HEK293T (cell line): Measurements from ENCODE around the gene CLCN7.
A peak's percentile ranks its signal among the peaks of the same experiment; 100 is the strongest.

Experiments used
- CTCF ChIA-PET: fragments of 350-600 bp; formaldehyde crosslinking; extraction: SDS; loops from one replicate; lab custom pipeline; 2021; ENCODE audit warnings: antibody characterized with exemption, inconsistent platforms; lab: Yijun Ruan, JAX
- POLR2A ChIA-PET: fragments of 350-600 bp; formaldehyde crosslinking; extraction: SDS; loops from one replicate; lab custom pipeline; 2020; ENCODE audit warnings: antibody characterized with exemption, inconsistent platforms; lab: Yijun Ruan, JAX
- DNase-seq: peaks from one replicate; pipeline ENCODE4 v3.0.0; 2012; ENCODE audit warnings: mixed read lengths; ENCODE audit errors: extremely low spot score
- ARNT ChIP-seq: fragments of 450-650 bp; IDR thresholded peaks from 2 replicates; pipeline ENCODE4 v1.6.1; 2017; ENCODE audit warnings: mild to moderate bottlenecking
- BHLHE40 ChIP-seq: fragments of 450-650 bp; IDR thresholded peaks from 2 replicates; pipeline ENCODE4 v1.6.1; 2016; ENCODE audit warnings: mild to moderate bottlenecking, moderate library complexity, borderline replicate concordance
- CTBP1 ChIP-seq: fragments of 450-650 bp; IDR thresholded peaks from 2 replicates; pipeline ENCODE4 v1.6.1; 2016; ENCODE audit warnings: borderline replicate concordance
- ELF4 ChIP-seq: fragments of 450-650 bp; IDR thresholded peaks from 2 replicates; pipeline ENCODE4 v1.6.1; 2017; ENCODE audit warnings: antibody characterized with exemption
- FOXA1 ChIP-seq: fragments of 450-650 bp; IDR thresholded peaks from 2 replicates; pipeline ENCODE4 v1.6.1; 2016; ENCODE audit warnings: mild to moderate bottlenecking
- FOXK2 ChIP-seq: fragments of 450-650 bp; IDR thresholded peaks from 2 replicates; pipeline ENCODE4 v1.6.1; 2016; ENCODE audit warnings: mild to moderate bottlenecking
- FOXM1 ChIP-seq: fragments of 450-650 bp; IDR thresholded peaks from 2 replicates; pipeline ENCODE4 v1.6.1; 2017; ENCODE audit warnings: mild to moderate bottlenecking, borderline replicate concordance
- HDGF ChIP-seq: fragments of 450-650 bp; IDR thresholded peaks from 2 replicates; pipeline ENCODE4 v1.6.1; 2017; ENCODE audit warnings: antibody characterized with exemption, borderline replicate concordance
- L3MBTL2 ChIP-seq: fragments of 450-650 bp; conservative IDR thresholded peaks from 2 replicates; pipeline ENCODE4 v1.6.1; 2016; ENCODE audit warnings: mild to moderate bottlenecking
- LEF1 ChIP-seq: fragments of 450-650 bp; IDR thresholded peaks from 2 replicates; pipeline ENCODE4 v1.6.1; 2017; ENCODE audit warnings: mild to moderate bottlenecking, borderline replicate concordance
- NFRKB ChIP-seq: fragments of 450-650 bp; IDR thresholded peaks from 2 replicates; pipeline ENCODE4 v1.6.1; 2016; ENCODE audit warnings: mild to moderate bottlenecking, moderate library complexity
- SP1 ChIP-seq: fragments of 450-650 bp; IDR thresholded peaks from 2 replicates; pipeline ENCODE4 v1.6.1; 2017
- SUZ12 ChIP-seq: fragments of 450-650 bp; IDR thresholded peaks from 2 replicates; pipeline ENCODE4 v1.6.1; 2016; ENCODE audit warnings: mild to moderate bottlenecking
- TARDBP ChIP-seq: fragments of 450-650 bp; IDR thresholded peaks from 2 replicates; pipeline ENCODE4 v1.6.1; 2016
- ZNF384 ChIP-seq: fragments of 450-650 bp; IDR thresholded peaks from 2 replicates; pipeline ENCODE4 v1.6.1; 2016
- TF ChIP-seq, protein P1 (sequence below): fragments of 450-650 bp; IDR thresholded peaks from 2 replicates; pipeline ENCODE4 v1.6.1; 2016

Gene CLCN7

DNA sequence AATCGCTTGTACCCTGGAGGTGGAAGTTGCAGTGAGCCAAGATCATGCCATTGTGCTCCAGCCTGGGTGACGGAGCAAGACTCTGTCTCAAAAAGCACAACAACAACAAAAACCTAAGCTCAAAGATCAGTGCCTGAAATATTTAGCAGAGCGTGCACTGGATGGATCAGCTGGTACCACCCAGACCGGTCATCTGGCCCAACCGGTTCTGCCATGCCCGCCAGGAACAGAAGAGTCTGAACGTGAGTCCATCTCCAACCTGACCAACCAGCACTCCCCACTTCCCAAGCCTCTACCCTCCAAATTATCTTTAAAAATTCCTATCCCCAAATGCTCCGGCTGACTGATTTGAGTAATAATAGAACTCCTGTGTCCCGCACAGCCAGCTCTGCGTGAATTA, 52.8 kb downstream of the CLCN7 start:
- ChIA-PET CTCF (no interaction called here), POLR2A (no interaction called here)
- DNase-seq: no peak
- TF ChIP-seq SP1 (no peak), BHLHE40 (no peak), TARDBP (no peak), FOXM1 (no peak), NFRKB (no peak), CTBP1 (no peak), ZNF384 (no peak)

DNA sequence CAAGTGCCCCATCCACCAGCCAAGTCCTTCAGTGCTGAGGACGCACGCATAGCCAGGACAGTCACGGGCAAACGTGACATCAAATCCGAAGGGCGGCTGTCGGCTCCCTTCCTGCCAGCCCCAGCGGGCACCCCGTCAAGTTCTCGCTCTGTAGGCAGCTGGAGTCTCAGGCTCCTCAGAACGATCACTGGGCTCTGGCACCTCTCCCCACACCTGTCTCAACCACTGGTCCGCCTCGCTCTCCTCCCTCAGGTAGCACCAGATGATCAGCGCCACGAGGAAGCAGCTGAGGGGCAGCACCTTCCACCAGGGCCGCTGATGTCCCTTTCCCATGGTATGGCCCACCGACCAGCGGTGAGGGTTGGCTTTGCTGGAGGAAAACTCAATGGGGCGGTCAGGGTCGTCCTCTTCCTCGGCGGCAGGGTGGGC, 54.7 kb downstream of the CLCN7 start:
- CTCF ChIA-PET: no interaction called here
- no peak for TF ChIP-seq SP1
- no peak for TF ChIP-seq FOXK2
- TF ChIP-seq, protein P1, sequence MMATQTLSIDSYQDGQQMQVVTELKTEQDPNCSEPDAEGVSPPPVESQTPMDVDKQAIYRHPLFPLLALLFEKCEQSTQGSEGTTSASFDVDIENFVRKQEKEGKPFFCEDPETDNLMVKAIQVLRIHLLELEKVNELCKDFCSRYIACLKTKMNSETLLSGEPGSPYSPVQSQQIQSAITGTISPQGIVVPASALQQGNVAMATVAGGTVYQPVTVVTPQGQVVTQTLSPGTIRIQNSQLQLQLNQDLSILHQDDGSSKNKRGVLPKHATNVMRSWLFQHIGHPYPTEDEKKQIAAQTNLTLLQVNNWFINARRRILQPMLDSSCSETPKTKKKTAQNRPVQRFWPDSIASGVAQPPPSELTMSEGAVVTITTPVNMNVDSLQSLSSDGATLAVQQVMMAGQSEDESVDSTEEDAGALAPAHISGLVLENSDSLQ: no peak
- TF ChIP-seq LEF1: no peak
- TF ChIP-seq CTBP1: no peak
- no peak for TF ChIP-seq ZNF384
- TF ChIP-seq TARDBP: no peak
- TF ChIP-seq NFRKB: no peak
- no peak for TF ChIP-seq ARNT
- POLR2A ChIA-PET: interaction anchor here (0.7 to 1.8 kb wide), 18 partner anchors 10 to 151 kb away, joined by 3 to 18 read pairs (median 4); partner anchors contain the start of genes BAIAP3, PERCC1, TELO2 and UBE2I
- no peak for DNase-seq

DNA sequence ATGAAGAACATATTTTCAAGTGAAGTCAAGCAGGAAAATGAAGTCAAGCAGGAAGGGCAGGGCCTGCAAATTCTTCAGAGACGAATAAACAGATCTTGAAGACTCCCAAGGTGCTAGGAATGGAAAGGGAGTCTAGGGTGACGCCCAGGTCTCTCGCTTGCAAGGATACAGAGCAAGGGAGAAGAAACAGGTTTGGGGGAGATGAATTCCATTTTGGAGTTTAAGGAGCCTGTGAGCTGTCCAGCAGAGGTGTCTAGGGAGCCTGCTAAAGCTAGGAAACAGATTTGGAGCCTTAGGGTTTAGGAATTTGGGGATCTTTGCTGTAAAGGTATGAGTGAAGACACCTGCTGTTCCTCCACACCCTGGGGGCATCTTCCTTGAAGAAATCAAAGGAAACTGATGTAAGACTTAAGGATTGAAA, 58.3 kb downstream of the CLCN7 start:
- TF ChIP-seq SUZ12: no peak
- TF ChIP-seq CTBP1: no peak
- TF ChIP-seq, protein P1: no peak
- TF ChIP-seq LEF1: no peak
- TF ChIP-seq FOXM1: no peak
- no peak for TF ChIP-seq ARNT
- TF ChIP-seq SP1: no peak
- no peak for TF ChIP-seq FOXK2
- no peak for DNase-seq
- ChIA-PET POLR2A (no interaction called here), CTCF (no interaction called here)

DNA sequence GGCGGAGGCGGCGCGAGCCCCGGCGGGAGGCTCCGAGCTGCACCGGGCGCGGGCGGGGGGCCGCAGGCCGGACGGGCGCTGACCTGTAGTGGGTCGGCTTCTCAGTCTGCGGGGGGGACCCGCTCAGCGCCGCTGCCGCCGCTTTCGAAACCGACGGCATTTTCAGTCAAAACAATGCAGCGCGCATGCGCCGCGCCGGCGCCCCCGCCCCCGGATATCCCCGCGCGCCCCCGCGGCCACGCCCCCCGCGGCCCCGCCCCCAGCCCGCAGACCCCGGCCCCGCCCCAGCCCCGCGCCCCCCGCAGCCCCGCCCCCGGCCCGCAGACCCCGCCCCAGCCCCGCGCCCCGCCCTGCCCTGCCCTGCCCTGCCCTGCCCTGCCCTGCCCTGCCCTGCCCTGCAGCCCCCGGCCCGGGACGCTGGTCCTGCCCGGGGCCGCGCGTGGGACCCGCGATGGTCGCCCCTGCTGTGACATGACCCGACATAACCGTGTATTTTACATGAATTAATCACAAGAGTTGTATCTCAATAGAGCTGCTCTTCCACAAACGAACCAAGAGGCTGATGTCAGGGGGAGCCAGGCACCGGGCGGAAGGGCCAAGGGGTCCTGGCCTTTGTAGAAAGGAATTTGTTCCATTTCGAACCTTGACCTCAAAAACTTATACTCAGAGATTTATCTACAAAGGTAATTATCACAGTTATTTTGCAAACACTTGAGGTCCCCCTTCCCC, 60.1 kb downstream of the CLCN7 start, which contains the start of gene UNKL:
Gene UNKL, minus strand, starts transcription at position 173 of the 729 bp plus-strand sequence. Its CDS starts 13 bp downstream, at position 160.
- peak; percentile 88 for DNase-seq
- POLR2A ChIA-PET: no interaction called here
- TF ChIP-seq TARDBP (no peak), CTBP1 (no peak), FOXA1 (no peak), ZNF384 (no peak), L3MBTL2 (no peak)
- CTCF ChIA-PET: no interaction called here

DNA sequence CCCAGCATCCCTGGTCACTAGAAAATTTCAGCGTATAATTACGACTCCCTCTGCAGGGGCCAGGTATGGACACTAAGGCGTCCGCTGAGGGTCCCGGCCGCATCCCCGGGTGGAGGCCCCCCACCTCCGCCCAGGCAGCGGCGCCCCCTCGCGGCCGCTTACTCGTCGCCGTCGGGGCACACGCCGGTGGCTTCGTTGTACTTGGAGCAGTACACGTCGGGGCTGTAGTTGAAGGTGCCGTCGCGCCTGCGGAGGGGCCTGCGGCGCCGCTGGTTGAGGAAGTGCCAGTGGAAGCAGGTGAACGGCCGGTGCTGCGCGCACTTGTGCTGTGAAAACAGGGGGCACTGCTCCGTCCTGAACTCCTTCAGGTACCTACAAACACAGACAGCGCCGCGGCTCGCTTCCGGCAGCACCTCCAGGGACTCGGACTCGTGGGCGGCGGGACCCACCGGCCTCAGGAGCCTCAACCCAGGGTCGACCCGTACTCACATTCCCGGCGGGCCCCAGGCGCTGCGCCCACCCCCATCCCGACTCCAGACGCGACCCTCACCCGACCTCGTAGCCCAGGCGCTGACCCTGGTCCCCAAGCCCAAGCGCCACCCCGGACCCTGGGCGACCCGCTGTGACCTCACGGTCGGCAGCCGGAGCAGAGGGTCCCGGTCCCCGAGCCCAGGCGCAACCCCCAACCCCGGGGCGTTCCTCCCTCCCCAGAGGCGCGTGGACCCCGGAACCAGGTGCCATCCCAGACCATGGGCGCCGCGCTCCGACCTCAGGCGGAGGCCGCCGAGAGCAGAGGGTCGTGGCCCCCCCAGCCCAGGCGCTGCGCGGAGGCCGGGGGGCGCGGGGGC, 60.9 kb downstream of the CLCN7 start:
- DNase-seq: peak; percentile 60
- TF ChIP-seq NFRKB (no peak), ARNT (no peak), L3MBTL2 (no peak), SUZ12 (no peak), FOXK2 (no peak), ELF4 (no peak), FOXA1 (no peak), HDGF (no peak)
- TF ChIP-seq, protein P1: no peak
- POLR2A ChIA-PET: no interaction called here
- CTCF ChIA-PET: no interaction called here

DNA sequence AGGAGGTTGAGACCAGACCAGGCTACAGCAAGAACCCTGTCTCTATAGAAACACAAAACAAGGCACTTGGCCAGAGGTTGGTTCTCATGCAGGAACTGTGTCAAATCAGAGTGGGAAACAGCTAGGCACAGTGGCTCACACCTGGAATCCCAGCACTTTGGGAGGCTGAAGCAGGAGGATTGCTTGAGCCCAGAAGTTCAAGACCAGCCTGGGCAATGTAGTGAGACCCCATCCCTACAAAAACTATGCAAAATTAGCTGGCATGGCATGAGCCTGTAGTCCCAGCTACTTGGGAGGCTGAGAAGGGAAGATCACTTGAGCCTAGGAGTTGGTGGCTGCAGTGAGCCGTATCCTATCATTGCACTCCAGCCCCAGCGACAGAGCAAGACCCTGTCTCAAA, 62.0 kb downstream of the CLCN7 start:
- POLR2A ChIA-PET: no interaction called here
- no peak for DNase-seq
- CTCF ChIA-PET: no interaction called here
- TF ChIP-seq CTBP1 (no peak), ZNF384 (no peak), ELF4 (no peak), TARDBP (no peak), FOXK2 (no peak), FOXA1 (no peak), BHLHE40 (no peak), FOXM1 (no peak)
